HG03103 (cell line): ENCODE results near the gene CSMD2.
"Not testable (repeated sequence)": the region's sequence is repeated elsewhere in the genome, so short reads cannot be mapped to it uniquely, and the experiment has no call there.

ENCODE experiments used
- ATAC-seq: cut with Tn5 transposase; IDR thresholded peaks from one replicate; pipeline ENCODE4 v1.9.1; 2021; ENCODE audit warnings: low read depth; ENCODE audit not compliant: unreplicated experiment

Gene CSMD2

DNA sequence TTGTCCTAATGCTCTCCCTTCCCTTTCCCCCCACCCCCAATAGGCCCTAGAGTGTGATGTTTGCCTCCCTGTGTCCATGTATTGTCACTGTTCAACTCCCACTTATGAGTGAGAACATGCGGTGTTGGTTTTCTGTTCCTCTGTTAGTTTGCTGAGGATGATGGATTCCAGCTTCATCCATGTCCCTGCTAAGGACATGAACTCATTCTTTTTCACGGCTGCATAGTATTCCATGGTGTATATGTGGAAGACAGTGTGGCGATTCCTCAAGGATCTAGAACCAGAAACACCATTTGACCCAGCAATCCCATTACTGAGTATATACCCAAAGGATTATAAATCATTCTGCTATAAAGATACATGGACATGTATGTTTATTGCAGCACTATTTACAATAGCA lies 148.7 kb downstream of the CSMD2 start:
- ATAC-seq = not testable (repeated sequence)

DNA sequence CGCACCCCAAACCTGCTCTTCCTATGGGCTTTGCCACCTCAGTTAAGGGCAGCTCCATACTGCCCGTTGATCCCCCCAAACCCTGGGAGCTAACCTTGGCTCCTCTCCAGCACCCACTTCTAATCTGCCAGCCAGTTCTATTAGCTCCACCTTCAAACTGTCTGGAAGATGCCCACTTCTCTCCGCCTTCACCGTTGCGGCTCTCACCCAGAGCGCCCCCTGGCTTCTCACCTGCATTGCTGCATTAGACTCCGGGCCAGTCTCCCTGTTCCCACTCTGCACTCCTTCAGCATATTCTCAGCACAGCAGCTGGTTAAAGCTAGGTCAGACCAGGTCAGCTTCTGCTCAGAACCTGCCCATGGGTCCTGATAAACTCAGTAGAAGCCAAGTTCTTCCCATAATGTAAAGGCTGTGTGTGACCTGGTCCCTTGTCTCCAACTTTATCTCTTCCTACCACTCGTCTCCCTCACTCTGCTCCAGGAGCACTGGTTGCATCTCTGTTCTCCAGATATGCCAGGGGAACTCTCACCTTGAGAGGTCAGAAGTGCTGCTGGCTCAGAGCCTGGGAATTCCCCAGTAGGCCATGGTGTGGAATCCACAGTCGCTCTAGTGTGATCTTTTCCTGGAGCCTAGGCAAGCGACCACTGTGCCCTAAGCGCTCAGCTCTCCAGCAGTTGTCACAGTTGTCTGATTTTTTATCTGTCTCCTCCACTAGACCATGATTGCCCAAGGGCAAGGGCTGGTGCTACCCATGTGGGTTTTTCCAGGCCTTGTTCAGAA lies 150.9 kb downstream of the CSMD2 start:
- no peak for ATAC-seq

DNA sequence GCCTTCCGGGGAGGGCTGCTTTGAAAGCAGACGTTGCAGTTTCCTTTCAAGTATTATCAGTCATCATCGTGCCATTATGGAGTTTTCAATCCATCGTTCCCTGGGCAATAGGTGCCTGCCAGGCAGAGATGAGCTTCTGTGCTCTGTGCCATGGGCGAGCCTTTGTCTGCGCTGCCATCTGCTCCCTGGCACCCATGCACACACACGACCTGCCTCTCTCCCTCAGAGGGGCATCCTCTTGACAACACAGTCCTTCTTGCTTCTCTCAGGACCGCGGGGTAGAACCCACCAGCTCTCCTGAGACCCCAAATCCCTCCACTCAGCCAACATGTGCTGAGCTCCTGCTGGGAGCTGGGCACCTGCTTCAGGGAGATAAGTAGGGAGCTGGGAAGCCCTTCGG lies 151.9 kb downstream of the CSMD2 start:
- ATAC-seq = no peak

DNA sequence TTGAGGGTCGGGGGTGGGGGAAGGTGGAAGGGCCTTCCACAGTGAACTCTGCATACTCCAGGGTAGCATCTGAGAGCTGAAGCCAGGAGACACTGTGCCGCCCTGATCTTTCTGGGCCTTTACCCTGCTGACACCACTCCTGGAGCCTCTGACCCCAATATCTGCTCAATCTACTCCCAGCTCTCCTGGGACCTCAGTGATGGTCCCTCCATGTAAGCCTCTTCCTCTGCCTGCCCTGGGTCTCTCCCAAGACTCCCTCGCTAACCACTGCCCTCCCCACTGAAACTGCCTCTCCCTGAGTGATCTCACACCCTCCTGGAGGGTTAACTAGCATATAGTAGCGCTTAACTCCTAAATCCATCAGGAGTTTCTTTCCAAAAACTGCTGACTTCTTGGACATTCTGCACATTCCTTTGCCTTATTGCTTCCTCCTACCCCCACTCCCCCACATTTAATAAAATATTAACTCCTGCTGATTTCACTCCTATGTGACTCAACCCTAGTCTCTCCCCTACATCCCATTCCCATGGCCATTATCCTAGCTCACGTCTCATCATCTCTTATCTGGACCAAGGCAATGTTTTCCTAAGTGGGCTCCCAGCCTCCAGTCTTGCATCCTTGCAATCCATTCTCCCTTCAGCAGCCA lies 155.6 kb downstream of the CSMD2 start:
- no peak for ATAC-seq

DNA sequence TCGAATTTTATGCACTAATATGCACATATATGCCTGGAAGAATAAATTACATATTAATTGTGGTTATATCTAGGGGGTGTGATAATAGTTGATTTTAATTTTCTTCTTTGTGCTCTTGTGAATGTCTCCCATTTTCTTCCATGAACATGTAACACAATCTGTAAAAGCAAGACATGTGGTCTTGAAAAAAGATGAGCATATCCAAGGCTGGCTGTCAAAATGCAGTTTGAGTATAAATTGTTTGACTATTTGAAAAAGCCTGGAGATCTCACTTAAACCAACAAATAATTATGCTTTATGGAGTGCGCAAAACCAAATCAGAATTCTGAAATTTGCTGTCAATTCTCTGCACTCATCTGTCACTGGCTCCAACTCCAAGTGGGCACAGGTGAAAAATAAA lies 157.3 kb downstream of the CSMD2 start:
- ATAC-seq = no peak

DNA sequence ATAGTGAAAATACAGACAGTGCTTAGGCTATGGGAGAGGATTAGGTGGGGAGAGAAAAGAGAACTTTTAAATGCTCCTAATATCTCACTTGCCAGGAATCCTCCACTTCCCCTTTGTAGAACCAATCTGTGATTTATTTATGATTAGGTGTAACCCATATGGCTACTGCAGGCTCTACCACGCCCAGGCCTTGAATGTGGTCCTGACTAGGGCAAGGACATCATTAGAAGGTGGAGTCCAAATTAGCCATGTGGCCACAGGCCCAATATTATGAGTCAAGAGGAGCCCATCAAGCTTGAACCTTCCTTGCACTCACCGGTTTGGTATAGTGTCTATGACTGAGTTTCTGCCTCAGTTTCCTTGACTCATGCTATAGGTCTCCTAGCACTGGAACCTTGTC lies 159.7 kb downstream of the CSMD2 start:
- no peak for ATAC-seq

DNA sequence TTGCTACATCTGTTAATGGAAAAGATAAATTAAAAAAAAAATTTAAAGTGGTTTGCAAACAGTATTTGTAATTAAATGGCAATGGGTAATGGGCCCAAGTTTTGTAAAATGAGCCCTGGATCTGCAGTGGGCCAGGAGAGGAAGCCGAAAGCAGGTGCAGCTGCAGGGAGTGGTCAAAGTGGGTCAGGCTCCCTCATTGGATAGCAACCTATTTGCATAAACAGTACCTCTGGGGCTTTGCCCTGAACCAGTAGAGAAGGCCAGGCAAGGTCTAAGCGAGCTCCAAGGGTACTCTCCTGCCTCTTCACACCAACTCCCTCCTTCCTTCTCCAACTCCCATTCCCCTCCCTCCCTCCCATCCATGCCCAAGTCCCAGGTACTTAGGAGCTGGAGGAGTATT lies 162.2 kb downstream of the CSMD2 start:
- ATAC-seq = no peak

DNA sequence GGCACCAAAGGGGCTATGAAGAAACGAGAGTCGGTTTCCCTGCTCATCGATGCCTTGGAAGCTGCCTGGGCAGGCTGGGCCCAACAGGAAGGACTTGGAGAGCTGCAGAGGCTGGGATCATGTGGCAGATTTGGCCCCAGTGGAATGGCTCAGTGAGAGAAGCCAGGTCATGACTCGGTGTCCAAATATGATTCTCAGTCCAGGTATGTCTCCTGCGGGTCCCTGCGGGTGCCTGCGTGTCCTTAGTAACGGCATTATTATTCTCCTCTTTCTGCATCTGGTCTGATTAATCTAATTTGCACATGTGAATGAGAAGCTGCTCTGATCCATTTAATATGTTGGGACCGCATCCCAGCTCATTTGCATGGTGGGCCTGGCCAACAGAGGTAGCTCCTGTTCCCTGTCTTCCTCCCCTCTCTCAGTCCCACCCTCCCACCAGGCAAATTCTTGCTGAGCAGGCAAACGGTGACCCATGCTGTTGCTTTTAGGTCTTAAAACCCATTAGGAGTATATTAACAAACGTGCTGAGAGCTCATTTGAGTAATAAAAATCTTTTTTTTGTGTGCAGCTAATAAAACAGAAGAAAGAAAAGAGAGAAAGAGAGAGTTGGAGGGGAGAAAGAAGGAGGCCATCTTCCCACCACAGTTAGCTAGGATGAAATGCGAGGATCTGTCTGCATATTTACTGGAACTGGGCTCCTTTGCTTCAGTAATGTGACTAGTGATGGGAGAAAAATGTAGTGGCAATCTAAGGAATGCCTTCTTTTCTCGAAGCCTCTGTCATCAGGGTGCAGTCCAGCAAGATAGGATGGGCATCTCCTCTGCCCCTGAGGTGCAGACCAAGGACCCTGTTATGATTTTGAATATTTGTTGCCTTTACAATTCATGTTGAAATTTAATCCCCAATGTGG lies 167.6 kb downstream of the CSMD2 start:
- no peak for ATAC-seq

DNA sequence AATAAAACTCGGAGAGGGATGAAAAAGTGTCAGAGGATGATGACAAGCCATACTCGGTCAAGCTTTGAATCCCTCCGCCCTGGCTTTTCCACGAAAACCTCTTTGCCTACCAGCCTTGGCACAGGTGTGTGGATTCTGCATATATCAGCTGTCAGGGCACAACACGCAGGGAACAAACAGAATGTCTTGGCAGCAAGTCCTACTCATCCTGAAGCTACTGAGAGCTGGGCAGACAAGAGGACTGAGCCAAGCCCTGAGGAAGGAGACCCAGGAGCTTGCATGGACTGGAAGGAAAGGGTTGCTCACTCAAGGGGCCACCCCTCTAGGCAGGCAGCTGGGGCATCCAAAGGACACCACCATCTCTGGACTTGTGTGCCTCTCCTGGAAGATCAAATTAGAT lies 168.7 kb downstream of the CSMD2 start:
- ATAC-seq = no peak

DNA sequence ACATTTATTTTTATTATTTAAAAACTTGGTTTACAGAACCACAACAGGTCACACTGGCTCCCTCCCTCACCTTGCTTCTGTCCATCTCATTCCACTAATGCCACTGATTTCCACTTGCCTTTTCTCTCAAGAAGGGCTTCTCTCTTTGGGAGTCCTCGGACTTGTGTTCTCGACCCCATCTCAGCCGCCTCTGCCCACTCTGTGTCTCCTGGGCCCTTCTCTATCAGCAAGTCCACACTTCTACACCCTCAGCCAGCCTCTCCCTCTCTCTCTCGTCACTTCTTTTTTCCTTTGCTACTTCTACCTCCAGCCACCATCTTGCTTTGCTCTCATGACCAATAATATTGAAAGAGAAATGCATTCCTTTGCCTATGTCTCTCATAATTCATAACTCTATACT lies 171.7 kb downstream of the CSMD2 start:
- ATAC-seq = no peak

DNA sequence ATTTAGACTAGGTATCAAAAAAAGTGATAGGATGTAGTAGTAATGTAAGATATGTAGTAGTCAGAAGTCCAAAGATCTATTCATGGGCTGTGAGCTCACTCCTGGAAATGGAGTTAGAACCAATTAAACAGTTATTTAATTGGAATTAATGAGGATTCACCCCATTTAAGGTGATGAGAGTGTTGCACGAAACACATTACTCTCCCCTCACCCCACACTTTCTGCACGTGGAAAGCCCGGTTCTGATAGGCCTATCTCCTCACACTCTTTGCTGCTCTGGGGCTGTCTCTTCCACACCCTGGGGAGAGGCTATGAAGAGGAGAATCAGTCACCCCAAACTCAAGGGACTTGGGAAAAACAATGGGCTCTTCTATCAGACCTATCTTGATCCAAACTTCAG lies 174.7 kb downstream of the CSMD2 start:
- ATAC-seq = no peak

DNA sequence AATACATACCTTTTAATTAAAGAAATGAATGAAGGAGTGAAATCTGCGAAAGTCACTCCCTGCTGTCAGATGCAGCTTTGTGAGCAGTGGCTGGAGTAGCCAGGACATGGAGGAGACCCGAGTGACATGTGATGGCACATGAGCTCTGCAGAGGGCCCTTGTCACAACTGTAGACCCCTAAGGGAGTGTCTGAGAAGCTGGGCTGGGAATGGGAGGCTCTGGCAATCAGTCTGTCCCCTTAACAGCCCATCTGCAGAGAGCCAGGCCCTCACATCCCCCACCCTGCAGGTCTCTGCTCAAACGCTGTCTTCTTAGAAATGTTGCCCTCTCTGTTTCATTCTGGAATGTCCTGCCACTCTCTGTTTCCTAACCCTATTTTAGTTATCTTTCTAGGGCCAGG lies 176.9 kb downstream of the CSMD2 start:
- ATAC-seq = no peak

DNA sequence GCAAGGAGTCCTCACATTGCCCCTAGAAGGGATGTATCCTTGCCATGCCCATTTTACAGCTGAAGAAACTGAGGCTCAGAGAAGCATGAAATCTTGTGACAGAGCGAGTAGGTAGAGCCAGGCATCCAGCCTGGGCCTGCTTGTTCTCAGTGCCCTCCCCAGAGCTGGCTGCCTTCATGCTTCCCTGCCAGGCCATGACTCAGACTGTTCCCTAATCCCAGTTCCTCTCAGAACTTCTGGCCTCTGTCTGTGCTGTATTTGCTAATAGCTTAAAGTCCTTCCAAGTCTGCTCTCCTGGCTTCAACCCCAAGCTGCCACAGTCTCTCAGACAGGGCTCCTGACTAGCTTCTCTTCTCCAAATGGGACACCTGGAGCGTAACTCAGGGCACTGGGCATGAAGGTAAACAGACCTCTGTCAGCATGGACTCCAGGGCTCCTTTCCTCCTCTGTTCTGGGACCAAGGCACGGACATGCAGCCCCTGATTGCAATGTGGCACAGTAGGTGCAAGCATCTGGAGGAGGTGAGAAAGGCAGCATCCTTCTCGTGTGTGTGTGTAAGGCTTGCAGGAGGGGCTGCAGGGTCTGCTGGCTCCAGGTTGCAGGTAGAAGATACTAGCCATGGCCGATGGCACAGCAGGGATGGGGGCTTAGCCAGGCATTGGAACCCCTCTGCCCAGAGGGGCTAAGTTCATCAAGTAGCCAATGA lies 178.5 kb downstream of the CSMD2 start:
- no peak for ATAC-seq

DNA sequence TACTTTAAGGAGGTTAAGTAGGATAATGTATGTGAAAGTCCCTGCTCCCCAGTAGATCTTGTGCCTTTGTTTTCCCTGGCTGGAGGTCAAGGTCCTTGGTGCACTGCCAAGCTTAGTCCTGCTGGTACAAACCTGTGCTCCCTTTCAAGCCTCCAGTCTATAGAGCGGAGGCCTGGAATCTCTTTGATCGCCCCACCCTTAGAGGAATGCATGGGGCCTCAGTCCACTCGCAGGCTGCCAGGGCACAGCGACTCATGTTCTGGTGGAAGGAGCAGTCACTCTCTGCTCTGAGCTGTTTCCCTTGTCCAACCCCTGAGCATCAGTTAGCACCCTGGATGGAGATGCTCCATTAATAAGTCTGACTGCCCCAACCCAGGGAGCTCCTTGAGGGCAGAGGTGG lies 179.4 kb downstream of the CSMD2 start:
- ATAC-seq = no peak

DNA sequence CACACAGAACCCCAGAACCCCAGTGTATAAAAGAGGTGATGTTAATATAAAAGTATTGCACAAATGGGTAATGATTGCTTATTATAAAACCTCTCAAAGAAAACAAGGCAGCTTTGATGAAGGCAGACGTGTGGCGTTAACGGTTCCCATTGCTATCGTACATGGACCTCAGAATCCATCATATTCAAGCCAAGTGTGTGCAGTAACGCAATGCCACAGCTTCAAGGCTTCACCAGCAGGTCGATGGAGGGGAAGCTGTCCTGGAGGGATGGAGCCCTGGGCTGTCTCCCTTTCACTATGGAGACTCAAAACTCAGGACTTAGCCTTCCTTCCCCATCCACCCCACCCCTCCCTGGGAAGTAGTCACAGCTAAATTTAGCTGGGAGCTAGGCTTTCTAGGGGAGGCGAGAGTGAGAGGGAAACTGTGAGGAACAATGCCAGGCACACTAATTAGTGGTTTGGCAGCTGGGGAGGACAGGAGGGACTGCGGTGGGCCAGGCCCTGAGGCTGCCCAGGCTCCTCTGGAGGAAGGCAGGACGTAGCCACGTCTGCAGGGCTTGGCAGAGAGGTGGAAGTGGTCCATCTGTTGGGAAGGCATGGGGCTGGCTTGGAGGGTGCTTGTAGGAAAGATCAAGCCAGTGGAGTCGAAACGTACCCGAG lies 180.0 kb downstream of the CSMD2 start:
- ATAC-seq = no peak

DNA sequence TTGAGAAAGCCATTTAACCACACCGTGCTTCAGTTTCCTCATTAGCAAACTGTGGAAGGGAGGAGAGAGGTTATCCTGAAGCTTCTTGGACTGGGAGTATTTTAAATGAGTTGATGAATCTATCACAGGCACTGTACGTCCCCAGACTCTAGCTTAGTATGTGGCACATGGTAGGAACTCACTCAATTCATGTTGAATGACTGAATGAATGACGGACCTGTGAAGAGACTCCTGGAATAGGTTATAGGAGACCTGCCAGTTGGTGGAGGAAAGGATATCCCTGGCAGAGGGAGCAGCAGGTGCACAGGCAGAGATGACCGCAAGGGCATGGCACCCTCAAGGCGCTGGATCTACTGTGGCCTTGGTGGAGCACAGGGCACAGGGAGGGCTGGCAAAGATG lies 182.6 kb downstream of the CSMD2 start:
- ATAC-seq = no peak

DNA sequence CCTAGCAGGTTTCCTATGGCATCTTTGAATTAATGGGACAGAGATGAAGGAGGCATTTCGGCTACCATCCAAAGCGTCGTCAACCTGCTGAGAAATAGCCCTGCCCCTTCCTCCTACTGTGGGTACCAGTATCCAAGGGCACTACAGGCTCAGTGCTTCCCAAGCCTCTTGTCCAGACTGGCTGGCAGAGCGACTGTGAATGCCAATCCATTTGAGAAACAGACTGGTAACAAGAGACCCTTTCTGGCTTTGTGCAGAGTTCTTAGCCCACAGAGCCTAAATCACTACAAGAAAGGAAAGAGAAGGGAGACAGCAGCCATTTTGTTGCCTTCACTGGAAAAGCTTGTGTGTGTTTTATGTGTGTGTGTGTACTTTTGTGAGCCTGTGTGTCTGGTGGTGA lies 185.7 kb downstream of the CSMD2 start:
- ATAC-seq = no peak

DNA sequence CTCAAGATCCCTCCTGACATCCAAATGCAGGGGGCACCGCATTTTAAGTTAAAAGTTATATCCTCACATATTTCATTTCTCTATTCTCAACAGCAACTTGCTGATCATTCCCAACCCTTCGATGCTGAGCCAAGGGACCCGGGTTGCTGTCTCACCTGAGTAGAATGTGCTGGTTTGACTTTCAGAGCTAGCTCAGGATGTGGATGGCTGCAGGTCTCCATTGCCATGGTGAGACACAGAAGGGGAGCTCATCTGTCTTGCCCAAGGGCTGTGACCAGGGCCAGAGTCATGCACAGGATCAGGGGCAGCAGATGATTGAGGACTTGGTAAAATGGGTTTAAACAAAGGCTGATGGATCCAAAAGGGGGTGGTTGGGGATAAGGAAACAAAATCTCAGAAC lies 189.1 kb downstream of the CSMD2 start:
- no peak for ATAC-seq

DNA sequence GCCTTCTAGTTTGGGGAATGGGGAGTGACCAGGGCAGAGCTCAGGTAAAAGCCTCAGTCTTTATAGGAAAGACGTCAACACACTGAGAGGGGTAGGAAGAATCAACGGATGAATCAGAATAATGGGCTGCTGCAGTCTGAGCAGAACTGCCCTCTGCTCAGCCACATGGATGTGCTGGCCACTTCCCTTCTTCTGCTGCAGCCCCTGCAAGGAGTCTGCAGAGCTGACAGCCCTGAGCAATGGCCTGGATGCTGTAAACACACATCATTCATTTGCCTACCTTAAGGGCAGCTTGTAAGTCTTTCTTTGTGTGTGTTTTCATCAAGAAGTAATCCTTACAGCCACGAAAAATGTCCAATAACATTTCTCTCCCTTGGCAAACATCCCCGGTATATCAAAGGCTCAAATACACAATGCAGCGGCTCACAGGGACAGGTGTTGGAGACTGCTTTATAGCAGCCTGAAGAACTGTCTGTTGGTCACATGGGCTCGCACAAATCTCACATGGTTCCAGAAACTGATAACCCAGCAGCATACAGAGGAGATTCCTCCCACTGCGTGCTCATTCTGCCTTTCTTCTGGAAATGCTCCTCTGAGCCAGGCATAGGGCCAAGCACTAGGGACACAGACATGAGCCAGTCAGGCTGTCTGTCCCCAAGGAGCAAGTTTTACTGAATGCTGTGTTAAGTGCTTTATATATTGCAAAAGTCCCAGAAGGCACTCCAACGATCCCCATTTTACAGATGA lies 191.1 kb downstream of the CSMD2 start:
- no peak for ATAC-seq
